ENCODE measurements around the gene FBXO36.

- TF ChIP-seq SPI1 (IDR thresholded peaks at IDR 0.05; ENCODE audit: low read depth, low read length) (no peak), POLR2A (IDR thresholded peaks at IDR 0.05; ENCODE audit: low read depth, low read length) (no peak), TAF1 (IDR thresholded peaks at IDR 0.05; ENCODE audit: low read depth, low read length) (no peak)
Observed at GRCh38 chr2:229889023-229889422, 33.3 kb upstream of the FBXO36 start.
